GM12892 (cell line): ENCODE results near the gene MACROD1.

Source experiments
- POLR2A ChIP-seq: IDR thresholded peaks from 2 replicates; pipeline ENCODE4 v1.6.1; 2011; ENCODE audit warnings: low read depth, low read length, control low read depth
- POLR2AphosphoS5 ChIP-seq: IDR thresholded peaks from 2 replicates; pipeline ENCODE4 v1.6.1; 2011; ENCODE audit warnings: low read depth, low read length, control low read depth
- TAF1 ChIP-seq: IDR thresholded peaks from 2 replicates; pipeline ENCODE4 v1.6.1; 2011; ENCODE audit warnings: low read depth, mild to moderate bottlenecking, control low read depth, low read length, borderline replicate concordance

GRCh38 chr11:64026575-64027205 lies 139.2 kb downstream of the MACROD1 start:
- TF ChIP-seq POLR2AphosphoS5 (no peak), POLR2A (no peak), TAF1 (no peak)
